ENCODE data around the gene SETD4.

The SETD4 gene

DNA sequence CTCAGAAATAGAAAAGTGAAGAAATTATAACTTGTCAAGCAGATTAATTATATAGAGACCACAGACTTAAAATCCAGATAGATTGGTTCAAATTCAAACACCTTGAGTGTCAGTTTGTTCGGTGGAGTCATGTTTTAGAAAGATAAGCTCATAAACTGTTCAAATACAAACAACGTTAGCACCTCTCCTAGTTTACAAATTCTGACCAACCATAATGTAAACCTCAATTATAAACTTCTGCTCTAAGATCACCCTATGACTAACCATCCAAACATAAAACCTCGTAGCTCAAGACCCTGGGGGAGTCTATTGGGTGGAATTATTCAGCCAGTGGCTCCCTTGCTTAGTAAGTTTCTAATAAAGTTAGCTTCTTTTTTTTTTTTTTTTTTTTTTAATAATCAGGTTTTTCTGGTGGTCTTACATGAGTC is 21.9 kb upstream of the SETD4 start:
- H3K4me3 ChIP-seq (ENCODE audit: low read length), result no peak overlapping the region
- no peak overlapping the region for H2BK15ac ChIP-seq (replicated peaks; ENCODE audit: low read depth)
- WGBS (ENCODE audit: extremely low coverage, insufficient coverage, low lambda C conversion rate), result no CpG with 5 or more reads among the region's 3 CpGs
- H2BK5ac ChIP-seq (ENCODE audit: low read length), result no peak overlapping the region
- H3K23ac ChIP-seq (ENCODE audit: low read length), result no peak overlapping the region
- H3K56ac ChIP-seq (ENCODE audit: low read length), result no peak overlapping the region
- H3K4ac ChIP-seq (ENCODE audit: low read depth, low read length), result no peak overlapping the region
- H3K4me1 ChIP-seq (ENCODE audit: control insufficient read depth, low read depth, low read length), result no peaks in the 10 kb centered on the region
- no peak overlapping the region for H3K18ac ChIP-seq (ENCODE audit: low read length)
- no peak overlapping the region for H2AK5ac ChIP-seq (ENCODE audit: low read length)
- H3K79me2 ChIP-seq (ENCODE audit: control insufficient read depth, insufficient read depth, low read length), result no peaks in the 10 kb centered on the region
- H3K27ac ChIP-seq (ENCODE audit: low read depth, low read length), result no peak overlapping the region
- no peak overlapping the region for H4K5ac ChIP-seq (ENCODE audit: low read length)
- no peak overlapping the region for H3K9ac ChIP-seq (ENCODE audit: low read length)
- no peak overlapping the region for H2BK120ac ChIP-seq (ENCODE audit: low read depth, low read length)
- H3K36me3 ChIP-seq (ENCODE audit: control insufficient read depth, insufficient read depth, low read length), result no peaks in the 10 kb centered on the region
- H3K27me3 ChIP-seq (ENCODE audit: insufficient read depth, low read length, poor library complexity), result no peaks in the 10 kb centered on the region
- DNase-seq, result no peak
- H3K79me1 ChIP-seq (ENCODE audit: low read length), result no peaks in the 10 kb centered on the region
- no peak overlapping the region for H4K8ac ChIP-seq (ENCODE audit: low read depth, low read length)
- H3K4me2 ChIP-seq (ENCODE audit: low read length), result no peak overlapping the region

GRCh38 chr21:36080386-36080785 is 20.1 kb upstream of the SETD4 start:
- WGBS (ENCODE audit: extremely low coverage, insufficient coverage, low lambda C conversion rate), result no CpG with 5 or more reads among the region's 1 CpG
- H4K5ac ChIP-seq (ENCODE audit: low read length), result no peak overlapping the region
- H2AK5ac ChIP-seq (ENCODE audit: low read length), result no peak overlapping the region
- no peak overlapping the region for H2BK5ac ChIP-seq (ENCODE audit: low read length)
- no peak overlapping the region for H3K18ac ChIP-seq (ENCODE audit: low read length)
- no peak overlapping the region for H3K4me2 ChIP-seq (ENCODE audit: low read length)
- H3K27me3 ChIP-seq (ENCODE audit: insufficient read depth, low read length, poor library complexity), result no peaks in the 10 kb centered on the region
- H3K23ac ChIP-seq (ENCODE audit: low read length), result no peak overlapping the region
- H2BK15ac ChIP-seq (replicated peaks; ENCODE audit: low read depth), result no peak overlapping the region
- no peaks in the 10 kb centered on the region for H3K79me1 ChIP-seq (ENCODE audit: low read length)
- H3K9ac ChIP-seq (ENCODE audit: low read length), result no peak overlapping the region
- H3K4ac ChIP-seq (ENCODE audit: low read depth, low read length), result no peak overlapping the region
- no peaks in the 10 kb centered on the region for H3K4me1 ChIP-seq (ENCODE audit: control insufficient read depth, low read depth, low read length)
- no peak overlapping the region for H4K8ac ChIP-seq (ENCODE audit: low read depth, low read length)
- no peaks in the 10 kb centered on the region for H3K79me2 ChIP-seq (ENCODE audit: control insufficient read depth, insufficient read depth, low read length)
- no peak overlapping the region for H2BK120ac ChIP-seq (ENCODE audit: low read depth, low read length)
- no peaks in the 10 kb centered on the region for H3K36me3 ChIP-seq (ENCODE audit: control insufficient read depth, insufficient read depth, low read length)
- H3K4me3 ChIP-seq (ENCODE audit: low read length), result no peak overlapping the region
- no peak overlapping the region for H3K56ac ChIP-seq (ENCODE audit: low read length)
- no peak overlapping the region for H3K27ac ChIP-seq (ENCODE audit: low read depth, low read length)
- no peak for DNase-seq

DNA sequence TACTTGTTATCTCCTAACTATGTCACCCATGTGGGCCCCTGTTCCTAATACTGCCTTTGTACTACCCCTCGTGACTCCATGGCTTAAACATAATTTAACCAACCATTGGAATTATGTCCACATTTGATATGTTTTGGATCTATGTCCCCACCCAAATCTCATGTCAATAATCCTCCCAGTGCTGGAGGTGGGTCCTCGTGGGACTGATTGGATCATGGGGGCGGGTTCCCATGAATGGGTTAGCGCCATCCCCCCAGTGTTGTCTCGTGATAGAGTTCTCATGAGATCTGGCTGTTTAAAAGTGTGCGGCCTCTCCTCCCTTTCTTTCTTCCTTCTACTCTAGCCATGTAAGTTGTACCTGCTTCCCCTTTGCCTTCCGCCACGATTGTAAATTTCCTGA is 19.3 kb upstream of the SETD4 start:
- Histone ChIP-seq H2AK5ac (ENCODE audit: low read length) (no peak overlapping the region), H3K4me3 (ENCODE audit: low read length) (no peak overlapping the region), H3K79me1 (ENCODE audit: low read length) (no peaks in the 10 kb centered on the region), H3K56ac (ENCODE audit: low read length) (no peak overlapping the region), H4K8ac (ENCODE audit: low read depth, low read length) (no peak overlapping the region), H2BK5ac (ENCODE audit: low read length) (no peak overlapping the region), H3K79me2 (ENCODE audit: control insufficient read depth, insufficient read depth, low read length) (no peaks in the 10 kb centered on the region), H3K4me2 (ENCODE audit: low read length) (no peak overlapping the region), H3K36me3 (ENCODE audit: control insufficient read depth, insufficient read depth, low read length) (no peaks in the 10 kb centered on the region), H3K18ac (ENCODE audit: low read length) (no peak overlapping the region), H3K27me3 (ENCODE audit: insufficient read depth, low read length, poor library complexity) (no peaks in the 10 kb centered on the region), H3K23ac (ENCODE audit: low read length) (no peak overlapping the region), H3K9ac (ENCODE audit: low read length) (no peak overlapping the region), H4K5ac (ENCODE audit: low read length) (no peak overlapping the region), H2BK15ac (replicated peaks; ENCODE audit: low read depth) (no peak overlapping the region), H2BK120ac (ENCODE audit: low read depth, low read length) (no peak overlapping the region), H3K27ac (ENCODE audit: low read depth, low read length) (no peak overlapping the region), H3K4me1 (ENCODE audit: control insufficient read depth, low read depth, low read length) (no peaks in the 10 kb centered on the region), H3K4ac (ENCODE audit: low read depth, low read length) (no peak overlapping the region)
- no peak for DNase-seq
- no CpG with 5 or more reads among the region's 8 CpGs for WGBS (ENCODE audit: extremely low coverage, insufficient coverage, low lambda C conversion rate)

GRCh38 chr21:36079010-36079649 is 18.8 kb upstream of the SETD4 start:
- DNase-seq, result no peak
- Histone ChIP-seq H3K79me1 (ENCODE audit: low read length) (no peaks in the 10 kb centered on the region), H4K5ac (ENCODE audit: low read length) (no peak overlapping the region), H3K27me3 (ENCODE audit: insufficient read depth, low read length, poor library complexity) (no peaks in the 10 kb centered on the region), H3K4me2 (ENCODE audit: low read length) (no peak overlapping the region), H2BK120ac (ENCODE audit: low read depth, low read length) (no peak overlapping the region), H3K23ac (ENCODE audit: low read length) (no peak overlapping the region), H3K9ac (ENCODE audit: low read length) (no peak overlapping the region), H2AK5ac (ENCODE audit: low read length) (no peak overlapping the region), H3K27ac (ENCODE audit: low read depth, low read length) (no peak overlapping the region), H2BK15ac (replicated peaks; ENCODE audit: low read depth) (no peak overlapping the region), H2BK5ac (ENCODE audit: low read length) (no peak overlapping the region), H3K18ac (ENCODE audit: low read length) (no peak overlapping the region), H3K36me3 (ENCODE audit: control insufficient read depth, insufficient read depth, low read length) (no peaks in the 10 kb centered on the region), H3K4me1 (ENCODE audit: control insufficient read depth, low read depth, low read length) (no peaks in the 10 kb centered on the region), H3K4me3 (ENCODE audit: low read length) (no peak overlapping the region), H3K56ac (ENCODE audit: low read length) (no peak overlapping the region), H3K4ac (ENCODE audit: low read depth, low read length) (no peak overlapping the region), H4K8ac (ENCODE audit: low read depth, low read length) (no peak overlapping the region), H3K79me2 (ENCODE audit: control insufficient read depth, insufficient read depth, low read length) (no peaks in the 10 kb centered on the region)
- WGBS (ENCODE audit: extremely low coverage, insufficient coverage, low lambda C conversion rate), result no CpG with 5 or more reads among the region's 14 CpGs

DNA sequence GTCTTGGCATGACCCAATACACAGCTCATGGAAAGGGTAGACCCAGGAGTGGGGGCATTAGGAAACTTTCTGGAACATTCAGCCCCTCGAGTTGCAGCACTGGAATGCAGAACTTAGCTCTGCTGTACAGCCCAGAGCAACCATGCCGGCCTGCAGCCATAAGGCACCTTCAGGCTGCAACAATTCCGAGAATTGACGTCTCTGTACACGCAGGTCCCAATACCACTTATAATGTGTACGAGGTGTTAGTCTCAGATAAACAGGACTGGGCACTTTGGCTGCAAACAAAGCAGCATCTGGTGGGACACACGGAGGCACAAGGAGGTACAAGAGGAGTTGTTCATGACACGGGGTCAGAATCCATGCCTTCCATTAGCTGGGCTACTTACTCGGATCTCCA is 17.4 kb upstream of the SETD4 start:
- Histone ChIP-seq H4K8ac (ENCODE audit: low read depth, low read length) (no peak overlapping the region), H3K9ac (ENCODE audit: low read length) (no peak overlapping the region), H3K27ac (ENCODE audit: low read depth, low read length) (no peak overlapping the region), H3K4me1 (ENCODE audit: control insufficient read depth, low read depth, low read length) (no peaks in the 10 kb centered on the region), H3K79me2 (ENCODE audit: control insufficient read depth, insufficient read depth, low read length) (no peaks in the 10 kb centered on the region), H3K23ac (ENCODE audit: low read length) (no peak overlapping the region), H3K56ac (ENCODE audit: low read length) (no peak overlapping the region), H2AK5ac (ENCODE audit: low read length) (no peak overlapping the region), H2BK5ac (ENCODE audit: low read length) (no peak overlapping the region), H3K18ac (ENCODE audit: low read length) (no peak overlapping the region), H3K36me3 (ENCODE audit: control insufficient read depth, insufficient read depth, low read length) (no peaks in the 10 kb centered on the region), H2BK15ac (replicated peaks; ENCODE audit: low read depth) (no peak overlapping the region), H3K4me2 (ENCODE audit: low read length) (no peak overlapping the region), H3K4ac (ENCODE audit: low read depth, low read length) (no peak overlapping the region), H3K79me1 (ENCODE audit: low read length) (no peaks in the 10 kb centered on the region), H3K4me3 (ENCODE audit: low read length) (no peak overlapping the region), H3K27me3 (ENCODE audit: insufficient read depth, low read length, poor library complexity) (no peaks in the 10 kb centered on the region), H4K5ac (ENCODE audit: low read length) (no peak overlapping the region), H2BK120ac (ENCODE audit: low read depth, low read length) (no peak overlapping the region)
- no CpG with 5 or more reads among the region's 9 CpGs for WGBS (ENCODE audit: extremely low coverage, insufficient coverage, low lambda C conversion rate)
- no peak for DNase-seq
